ENCODE measurements around the gene ST6GALNAC5. TPM values are rescaled to one million over a fixed set of nuclear protein-coding genes. Genes with fewer than 3 reads are reported as not detected.

Gene ST6GALNAC5
- polyA plus RNA-seq, 3 donors: not detected

- Histone ChIP-seq H2AFZ (ENCODE audit: insufficient read depth, low read depth, low read length, poor library complexity, severe bottlenecking) (no peak overlapping the region), H3K4me3 (replicated peaks in 1 of 3; ENCODE audit: low read depth in 2 of 3, low read length in 3 of 3) (no peak overlapping the region), H3K4me2 (replicated peaks; ENCODE audit: extremely low read depth, low read length, poor library complexity, severe bottlenecking) (no peak overlapping the region), H3K9ac (ENCODE audit: insufficient read depth, low read length, poor library complexity, severe bottlenecking) (no peak overlapping the region), H3K36me3 (replicated peaks in 1 of 2; ENCODE audit: control insufficient read depth in 1 of 2, insufficient read depth in 2 of 2, low read length in 2 of 2) (no peaks in the 10 kb centered on the region), H3K4me1 (ENCODE audit: control insufficient read depth in 1 of 2, insufficient read depth in 2 of 2, low read length in 2 of 2) (no peaks in the 10 kb centered on the region), H3K27me3 (ENCODE audit: control insufficient read depth in 2 of 2, insufficient read depth in 2 of 2, low read length in 2 of 2) (no peaks in the 10 kb centered on the region), H3K9me3 (replicated peaks in 1 of 2; ENCODE audit: control insufficient read depth in 1 of 2, insufficient read depth in 1 of 2, low read length in 2 of 2) (no peaks in the 10 kb centered on the region), H4K20me1 (ENCODE audit: insufficient read depth, low read length) (no peaks in the 10 kb centered on the region), H3K27ac (ENCODE audit: low read depth in 1 of 2, low read length in 2 of 2) (no peak overlapping the region), H3K79me2 (ENCODE audit: insufficient read depth, low read length) (no peaks in the 10 kb centered on the region)
- intact Hi-C loops (cut with micrococcal nuclease): no loop called here
- H3K36me3 Mint-ChIP-seq: no peaks in the 10 kb centered on the region
- H3K27me3 Mint-ChIP-seq (ENCODE audit: low read depth in 3 of 3): peaks cover 0 to 4% (median 0%) of the 10 kb centered on the region in 3 donors
- no CpG with 5 or more reads among the region's 2 CpGs for WGBS (ENCODE audit: insufficient coverage)
- no peak for TF ChIP-seq CTCF (IDR thresholded peaks at IDR 0.05)
- peaks cover 0 to 5% (median 2%) of the 10 kb centered on the region in 7 donors for H3K9me3 Mint-ChIP-seq
- no peak overlapping the region for H3K4me3 Mint-ChIP-seq
- no peaks in the 10 kb centered on the region for H3K4me1 Mint-ChIP-seq
- DNase-seq: no peak
- no peak overlapping the region for H3K27ac Mint-ChIP-seq
Measured at GRCh38 chr1:76989976-76990375, 122.7 kb downstream of the ST6GALNAC5 start.

- Histone ChIP-seq H2AFZ (ENCODE audit: insufficient read depth, low read depth, low read length, poor library complexity, severe bottlenecking) (no peak overlapping the region), H3K79me2 (ENCODE audit: insufficient read depth, low read length) (no peaks in the 10 kb centered on the region), H3K27me3 (ENCODE audit: control insufficient read depth in 2 of 2, insufficient read depth in 2 of 2, low read length in 2 of 2) (no peaks in the 10 kb centered on the region), H4K20me1 (ENCODE audit: insufficient read depth, low read length) (no peaks in the 10 kb centered on the region), H3K27ac (ENCODE audit: low read depth in 1 of 2, low read length in 2 of 2) (no peak overlapping the region), H3K9me3 (replicated peaks in 1 of 2; ENCODE audit: control insufficient read depth in 1 of 2, insufficient read depth in 1 of 2, low read length in 2 of 2) (no peaks in the 10 kb centered on the region), H3K4me3 (replicated peaks in 1 of 3; ENCODE audit: low read depth in 2 of 3, low read length in 3 of 3) (no peak overlapping the region), H3K9ac (ENCODE audit: insufficient read depth, low read length, poor library complexity, severe bottlenecking) (no peak overlapping the region), H3K36me3 (replicated peaks in 1 of 2; ENCODE audit: control insufficient read depth in 1 of 2, insufficient read depth in 2 of 2, low read length in 2 of 2) (no peaks in the 10 kb centered on the region), H3K4me1 (ENCODE audit: control insufficient read depth in 1 of 2, insufficient read depth in 2 of 2, low read length in 2 of 2) (no peaks in the 10 kb centered on the region), H3K4me2 (replicated peaks; ENCODE audit: extremely low read depth, low read length, poor library complexity, severe bottlenecking) (no peak overlapping the region)
- Mint-ChIP-seq H3K4me1 (no peaks in the 10 kb centered on the region), H3K9me3 (peaks cover 0 to 2% (median 2%) of the 10 kb centered on the region in 7 donors), H3K36me3 (no peaks in the 10 kb centered on the region), H3K4me3 (no peak overlapping the region), H3K27me3 (ENCODE audit: low read depth in 3 of 3) (peaks cover 0 to 4% (median 0%) of the 10 kb centered on the region in 3 donors), H3K27ac (peak overlapping the region in 1 of 7 donors; percentile 3)
- intact Hi-C loops (cut with micrococcal nuclease): no loop called here
- no peak for DNase-seq
- TF ChIP-seq CTCF (IDR thresholded peaks at IDR 0.05): no peak
- WGBS (ENCODE audit: insufficient coverage): 100% methylated on average over 1 of the region's 1 CpG
Measured at GRCh38 chr1:76993036-76993435, 125.8 kb downstream of the ST6GALNAC5 start.
